ENCODE data around the gene FBXL4. TPM values are rescaled to one million over a fixed set of nuclear protein-coding genes. Genes with fewer than 3 reads are reported as not detected.

FBXL4 gene
- total RNA-seq, 1 donor from 2014 or later = 14.4 TPM

GRCh38 chr6:98946879-98947410 is 801 bp downstream of the FBXL4 start:
- no peaks in the 10 kb centered on the region for H3K27me3 Mint-ChIP-seq (ENCODE audit: low read depth)
- peaks cover 32% of the 10 kb centered on the region for H3K4me1 Mint-ChIP-seq (ENCODE audit: low read depth)
- no peak for TF ChIP-seq CTCF (IDR thresholded peaks at IDR 0.05)
- DNase-seq (ENCODE audit: low spot score) = no peak
- peak overlapping the region; percentile 86 for H3K27ac Mint-ChIP-seq (ENCODE audit: unreplicated experiment)
- peaks cover 22% of the 10 kb centered on the region for H3K9me3 Mint-ChIP-seq (ENCODE audit: low read depth)
- peaks cover 1% of the 10 kb centered on the region for H3K36me3 Mint-ChIP-seq (ENCODE audit: low read depth)
- H3K4me3 Mint-ChIP-seq (ENCODE audit: unreplicated experiment) = peak overlapping the region; percentile 91

DNA sequence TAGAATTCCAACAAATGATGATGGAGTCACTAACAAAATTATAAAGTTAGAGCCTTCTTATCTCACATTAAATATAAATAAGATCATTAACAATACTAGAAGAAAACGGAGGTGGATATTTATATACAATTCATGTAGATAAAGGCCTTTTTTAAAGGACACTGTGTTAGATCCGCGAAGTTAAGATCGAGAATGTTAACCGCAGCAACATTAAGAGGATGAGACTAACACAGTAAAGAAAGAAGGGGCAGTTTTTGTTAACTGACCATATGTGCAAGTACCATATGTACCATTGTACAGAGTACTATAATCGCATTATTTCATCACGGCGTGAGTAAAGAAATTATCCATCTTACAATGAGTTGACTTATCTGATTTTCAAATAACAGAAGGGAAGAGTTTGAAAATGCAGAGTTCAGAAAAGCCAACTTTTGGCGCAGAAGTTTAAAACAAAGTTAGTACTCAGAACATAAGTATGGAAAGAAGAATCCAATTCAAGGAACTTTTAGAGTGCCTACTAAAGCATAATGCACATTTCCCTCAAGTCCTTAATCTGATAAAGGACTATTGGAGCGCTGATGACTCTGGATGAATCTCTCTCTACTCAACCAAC is 1.4 kb downstream of the FBXL4 start:
- H3K27ac Mint-ChIP-seq (ENCODE audit: unreplicated experiment) = no peak overlapping the region
- H3K4me1 Mint-ChIP-seq (ENCODE audit: low read depth) = peaks cover 36% of the 10 kb centered on the region
- DNase-seq (ENCODE audit: low spot score) = no peak
- H3K36me3 Mint-ChIP-seq (ENCODE audit: low read depth) = peaks cover 1% of the 10 kb centered on the region
- H3K9me3 Mint-ChIP-seq (ENCODE audit: low read depth) = peaks cover 22% of the 10 kb centered on the region
- no peak for TF ChIP-seq CTCF (IDR thresholded peaks at IDR 0.05)
- H3K4me3 Mint-ChIP-seq (ENCODE audit: unreplicated experiment) = peak overlapping the region; percentile 91
- no peaks in the 10 kb centered on the region for H3K27me3 Mint-ChIP-seq (ENCODE audit: low read depth)

DNA sequence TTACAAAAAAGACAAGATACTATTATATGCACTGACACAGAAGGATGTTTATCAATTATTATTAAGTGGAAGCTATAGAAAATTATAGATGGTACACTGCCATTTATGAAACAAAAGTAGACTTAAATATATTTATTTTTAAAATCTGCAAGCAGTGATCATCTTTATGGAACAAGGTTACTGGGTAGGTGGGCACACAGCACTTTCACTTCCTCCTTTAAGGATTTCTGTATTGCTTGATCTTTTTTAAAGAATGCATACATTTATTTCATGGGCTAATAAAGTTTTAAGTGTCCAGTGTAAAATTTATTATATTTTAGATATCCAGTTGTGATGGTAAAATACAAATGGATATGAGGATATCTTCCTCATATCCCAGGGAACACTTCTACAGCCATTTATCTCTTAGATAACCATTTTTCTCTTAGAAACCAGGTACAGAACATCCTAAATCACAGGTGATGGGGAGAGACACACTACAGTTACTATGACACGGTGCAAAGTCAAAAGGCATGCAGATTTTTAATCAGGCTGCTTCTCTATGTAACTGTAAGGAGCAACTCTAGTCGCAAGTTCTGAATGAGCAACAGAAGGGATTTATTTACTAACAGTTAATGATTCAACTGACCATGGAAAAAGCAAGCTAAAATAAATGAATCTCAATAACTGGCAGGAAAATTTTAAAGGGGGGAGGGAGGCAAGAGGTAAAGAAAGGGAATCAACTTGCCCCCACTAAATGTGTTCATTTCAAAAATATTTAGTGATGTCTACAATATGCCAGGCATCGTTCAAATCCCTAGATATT is 2.2 kb downstream of the FBXL4 start:
- H3K36me3 Mint-ChIP-seq (ENCODE audit: low read depth) = peaks cover 1% of the 10 kb centered on the region
- no peaks in the 10 kb centered on the region for H3K27me3 Mint-ChIP-seq (ENCODE audit: low read depth)
- H3K27ac Mint-ChIP-seq (ENCODE audit: unreplicated experiment) = no peak overlapping the region
- H3K4me1 Mint-ChIP-seq (ENCODE audit: low read depth) = peaks cover 41% of the 10 kb centered on the region
- TF ChIP-seq CTCF (IDR thresholded peaks at IDR 0.05) = no peak
- no peak overlapping the region for H3K4me3 Mint-ChIP-seq (ENCODE audit: unreplicated experiment)
- peaks cover 21% of the 10 kb centered on the region for H3K9me3 Mint-ChIP-seq (ENCODE audit: low read depth)
- DNase-seq (ENCODE audit: low spot score) = no peak

GRCh38 chr6:98944598-98945081 is 3.1 kb downstream of the FBXL4 start:
- Mint-ChIP-seq H3K4me3 (ENCODE audit: unreplicated experiment) (no peak overlapping the region), H3K4me1 (ENCODE audit: low read depth) (peaks cover 41% of the 10 kb centered on the region), H3K36me3 (ENCODE audit: low read depth) (peaks cover 2% of the 10 kb centered on the region), H3K9me3 (ENCODE audit: low read depth) (peaks cover 21% of the 10 kb centered on the region), H3K27ac (ENCODE audit: unreplicated experiment) (no peak overlapping the region), H3K27me3 (ENCODE audit: low read depth) (no peaks in the 10 kb centered on the region)
- no peak for DNase-seq (ENCODE audit: low spot score)
- TF ChIP-seq CTCF (IDR thresholded peaks at IDR 0.05) = no peak

GRCh38 chr6:98944168-98944567 is 3.6 kb downstream of the FBXL4 start:
- Mint-ChIP-seq H3K4me1 (ENCODE audit: low read depth) (peaks cover 41% of the 10 kb centered on the region), H3K4me3 (ENCODE audit: unreplicated experiment) (no peak overlapping the region)

More at GRCh38 chr6:98944168-98944567, 3.6 kb downstream of the FBXL4 start:
- DNase-seq (ENCODE audit: low spot score) = no peak
- H3K27ac Mint-ChIP-seq (ENCODE audit: unreplicated experiment) = no peak overlapping the region
- no peak for TF ChIP-seq CTCF (IDR thresholded peaks at IDR 0.05)
- H3K36me3 Mint-ChIP-seq (ENCODE audit: low read depth) = peaks cover 6% of the 10 kb centered on the region
- H3K27me3 Mint-ChIP-seq (ENCODE audit: low read depth) = no peaks in the 10 kb centered on the region
- peaks cover 26% of the 10 kb centered on the region for H3K9me3 Mint-ChIP-seq (ENCODE audit: low read depth)

Data from chondrocyte (in vitro differentiated cells).